OCI-LY3 (cell line): ENCODE results near the gene OSR1.

Experiments
- H2AFZ ChIP-seq: fragments of 200-600, 300-600 bp; shearing (Covaris generic); 2 replicates; pipeline ENCODE4 v1.6.0; 2014; ENCODE audit warnings: antibody characterized with exemption, low read depth, low read length
- H3K27ac ChIP-seq: fragments of 200-600, 300-600 bp; sonication (generic); 2 replicates; pipeline ENCODE4 v1.5.1; 2014; ENCODE audit warnings: mild to moderate bottlenecking, low read length, moderate library complexity, mixed read lengths
- H3K27me3 ChIP-seq: fragments of 200-600, 300-600 bp; sonication (generic); 2 replicates; pipeline ENCODE4 v1.6.1; 2014; ENCODE audit warnings: low read depth, low read length, mixed read lengths
- H3K36me3 ChIP-seq: fragments of 200-600, 300-600 bp; sonication (generic); replicated peaks from 2 replicates; pipeline ENCODE3; 2014; ENCODE audit warnings: low read depth, low read length, mixed read lengths
- H3K4me1 ChIP-seq: fragments of 300-600, 200-600 bp; sonication (generic); 2 replicates; pipeline ENCODE4 v1.6.1; 2014; ENCODE audit warnings: low read length, mixed read lengths
- H3K4me2 ChIP-seq: fragments of 200-600, 300-600 bp; sonication (generic); 2 replicates; pipeline ENCODE4 v1.6.1; 2014; ENCODE audit warnings: low read length, mixed read lengths
- H3K4me3 ChIP-seq: fragments of 300-600, 200-600 bp; sonication (generic); 2 replicates; pipeline ENCODE4 v1.5.1; 2014; ENCODE audit warnings: antibody characterized with exemption, mild to moderate bottlenecking, low read length, moderate library complexity
- H3K79me2 ChIP-seq: fragments of 300-600, 200-600 bp; shearing (Covaris generic); 2 replicates; pipeline ENCODE4 v1.6.1; 2014; ENCODE audit warnings: mild to moderate bottlenecking, low read length, mixed read lengths
- H3K9ac ChIP-seq: fragments of 300-600, 200-600 bp; shearing (Covaris generic); 2 replicates; pipeline ENCODE4 v1.6.0; 2014; ENCODE audit warnings: mild to moderate bottlenecking, low read length, moderate library complexity
- H3K9me3 ChIP-seq: fragments of 200-600, 300-600 bp; shearing (Covaris generic); 2 replicates; pipeline ENCODE4 v1.6.1; 2014; ENCODE audit warnings: low read length, mixed read lengths; ENCODE audit not compliant: insufficient read depth
- H4K20me1 ChIP-seq: fragments of 200-600, 300-600 bp; sonication (generic); 2 replicates; pipeline ENCODE4 v1.6.1; 2016; ENCODE audit warnings: low read length, mixed read lengths; ENCODE audit not compliant: insufficient read depth
- CTCF ChIP-seq: fragments of 200-600, 300-600 bp; sonication (generic); IDR thresholded peaks from 2 replicates; pipeline ENCODE4 v1.5.1; 2014; ENCODE audit warnings: antibody characterized with exemption, low read length, low read depth
- EZH2phosphoT487 ChIP-seq: fragments of 200-600 bp; shearing (Covaris generic); IDR thresholded peaks from 2 replicates; pipeline ENCODE4 v1.6.1; 2018; ENCODE audit warnings: antibody characterized with exemption, mixed run types, low read depth

OSR1 gene

GRCh38 chr2:19301706-19302105, 56.7 kb downstream of the OSR1 start:
- Histone ChIP-seq H3K36me3 (no peaks in the 10 kb centered on the region), H3K27ac (no peak overlapping the region), H2AFZ (no peak overlapping the region), H4K20me1 (no peaks in the 10 kb centered on the region), H3K27me3 (no peaks in the 10 kb centered on the region; the same call in 1 of the 2 replicates), H3K9me3 (no peaks in the 10 kb centered on the region), H3K4me3 (no peak overlapping the region), H3K4me1 (no peaks in the 10 kb centered on the region), H3K9ac (no peak overlapping the region), H3K4me2 (no peak overlapping the region), H3K79me2 (no peaks in the 10 kb centered on the region)
- TF ChIP-seq CTCF (no peak), EZH2phosphoT487 (no peak)
